HG03135 (cell line): Measurements from ENCODE around the gene MAML3.

ENCODE experiments used
- ATAC-seq: cut with Tn5 transposase; IDR thresholded peaks from one replicate; pipeline ENCODE4 v1.9.1; 2021; ENCODE audit warnings: mild to moderate bottlenecking, moderate library complexity; ENCODE audit not compliant: unreplicated experiment

The MAML3 gene

DNA sequence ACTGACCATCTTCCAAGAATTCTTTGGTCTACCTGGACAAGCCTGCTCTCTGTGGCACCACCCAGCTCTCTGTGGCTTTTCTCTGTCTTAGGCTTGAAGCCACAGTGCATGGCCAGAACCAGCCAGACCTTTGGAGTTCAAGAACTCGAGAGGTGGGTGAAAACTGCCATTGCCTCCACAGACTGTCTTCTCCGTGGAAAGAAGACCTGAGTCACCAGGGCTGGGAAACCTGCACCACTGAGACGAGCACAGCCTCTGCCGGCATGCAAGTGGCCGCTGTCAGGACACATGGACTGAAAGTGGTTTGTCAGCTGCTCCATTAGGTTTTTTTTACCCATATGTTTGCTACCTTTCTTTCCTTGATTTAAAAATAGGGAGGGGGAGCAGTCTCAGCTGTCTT, 413.9 kb downstream of the MAML3 start:
- no peak for ATAC-seq

DNA sequence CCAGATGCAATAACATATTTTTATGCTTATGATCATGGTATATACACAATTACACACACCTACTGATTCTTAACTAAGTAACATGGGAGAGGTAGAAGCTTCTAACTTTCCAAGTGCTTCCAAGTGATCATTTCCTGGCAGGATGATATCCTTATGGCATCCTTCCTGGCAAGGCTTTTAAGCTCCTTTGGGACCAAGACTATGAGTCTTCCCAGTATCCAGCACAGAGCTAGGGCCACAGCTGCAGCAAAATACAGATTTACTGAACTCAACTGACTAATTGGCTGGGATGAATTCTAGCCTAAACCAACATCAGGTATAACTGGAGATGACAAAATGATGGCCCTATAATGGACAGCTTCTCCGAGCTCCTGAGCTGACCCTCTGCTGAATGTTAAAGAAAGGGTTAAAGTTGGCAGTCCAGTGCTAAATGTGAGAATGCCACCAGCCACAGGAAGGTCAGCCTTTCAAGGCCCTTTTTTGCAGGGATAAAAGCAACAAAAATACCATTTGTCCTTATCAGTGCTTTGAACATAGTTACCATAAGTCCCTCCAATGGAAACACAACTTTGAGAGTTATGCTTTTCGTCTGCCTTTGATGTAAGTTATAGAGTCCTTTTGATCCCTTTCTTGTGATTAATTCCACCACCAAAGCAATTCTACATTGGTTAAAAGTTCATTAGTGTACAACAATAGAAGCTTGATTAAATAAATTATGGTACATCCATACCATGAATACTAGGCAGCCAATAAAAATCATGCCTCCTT, 415.0 kb downstream of the MAML3 start:
- no peak for ATAC-seq

DNA sequence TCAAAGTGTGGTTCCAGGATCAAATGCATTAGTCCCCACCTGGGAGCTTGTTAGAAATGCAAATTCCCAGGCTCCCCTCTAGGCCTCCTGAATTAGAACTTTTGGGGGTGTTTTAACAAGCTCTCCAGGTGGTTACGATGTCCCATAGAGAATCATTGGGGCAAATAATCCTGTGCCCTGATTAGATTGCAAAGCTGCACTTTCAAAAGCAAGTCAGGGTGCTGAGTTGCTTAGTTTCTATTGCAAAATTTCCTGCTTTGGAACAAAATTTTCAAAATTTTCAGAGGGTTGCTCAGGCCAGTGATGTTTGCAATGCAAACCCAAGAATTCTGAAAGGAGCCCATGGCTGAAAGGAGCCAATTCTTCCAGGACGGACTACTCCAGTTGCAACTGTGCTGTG, 417.3 kb downstream of the MAML3 start:
- ATAC-seq = no peak

DNA sequence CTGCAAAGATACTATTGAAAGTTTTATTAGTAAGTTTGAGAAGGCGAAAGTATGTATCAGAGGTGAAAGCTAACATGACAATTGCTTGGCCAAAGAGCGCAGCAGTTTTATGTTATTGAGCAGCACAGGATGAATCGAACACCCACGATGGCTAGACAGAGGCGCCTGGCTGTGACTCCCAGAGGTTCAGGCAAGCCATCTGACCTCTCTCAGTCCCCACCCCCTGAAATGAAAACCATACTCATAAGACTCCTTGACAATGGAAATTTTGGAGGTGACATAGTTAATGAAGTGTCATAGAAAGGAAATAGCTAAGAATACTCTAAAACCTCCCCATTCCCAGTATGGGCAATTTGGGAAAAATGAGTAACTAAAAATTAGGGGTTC, 417.7 kb downstream of the MAML3 start:
- ATAC-seq = no peak

DNA sequence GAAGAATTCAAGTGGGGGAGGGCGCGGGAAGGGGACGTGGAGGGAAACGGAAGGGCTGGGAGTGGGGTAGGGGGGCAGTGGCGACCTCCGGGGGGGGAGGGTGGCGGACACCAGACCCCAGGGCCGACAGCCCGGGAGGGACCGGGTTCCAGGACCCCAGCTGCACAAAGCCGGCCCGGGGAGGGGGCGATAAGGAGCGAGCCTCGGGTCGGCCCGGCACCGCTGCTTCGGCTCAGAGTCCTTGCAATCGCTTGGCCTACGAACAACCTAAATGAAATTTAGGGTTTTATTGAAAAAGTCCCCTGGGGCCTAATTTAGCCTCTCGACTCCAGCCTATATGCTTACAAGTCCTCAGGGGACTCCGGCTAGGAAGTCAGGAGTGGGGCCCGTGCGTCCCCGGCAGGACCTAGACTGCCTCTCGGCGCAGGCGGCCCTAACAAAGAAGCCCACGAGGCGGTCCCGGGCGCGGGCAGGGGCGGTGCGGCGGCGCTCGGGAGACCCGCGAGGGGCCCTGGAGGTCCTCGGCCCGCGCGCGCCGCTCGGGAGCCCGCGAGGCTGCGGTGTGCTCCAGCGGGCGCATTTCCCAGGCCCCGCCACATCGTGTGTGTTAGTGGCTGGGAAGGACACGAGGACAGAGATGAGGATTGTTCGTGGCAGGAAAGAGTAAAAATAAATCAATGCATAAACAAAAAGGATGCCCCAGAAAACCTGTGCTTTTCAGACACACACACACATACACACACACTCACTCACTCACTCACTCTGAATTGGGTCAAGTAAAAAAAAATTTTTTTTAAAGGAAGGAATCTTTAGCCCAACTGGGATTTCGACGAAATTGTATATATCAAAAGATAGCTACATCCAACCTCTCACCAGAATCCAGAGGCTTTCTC, 418.4 kb downstream of the MAML3 start:
- ATAC-seq = no peak

DNA sequence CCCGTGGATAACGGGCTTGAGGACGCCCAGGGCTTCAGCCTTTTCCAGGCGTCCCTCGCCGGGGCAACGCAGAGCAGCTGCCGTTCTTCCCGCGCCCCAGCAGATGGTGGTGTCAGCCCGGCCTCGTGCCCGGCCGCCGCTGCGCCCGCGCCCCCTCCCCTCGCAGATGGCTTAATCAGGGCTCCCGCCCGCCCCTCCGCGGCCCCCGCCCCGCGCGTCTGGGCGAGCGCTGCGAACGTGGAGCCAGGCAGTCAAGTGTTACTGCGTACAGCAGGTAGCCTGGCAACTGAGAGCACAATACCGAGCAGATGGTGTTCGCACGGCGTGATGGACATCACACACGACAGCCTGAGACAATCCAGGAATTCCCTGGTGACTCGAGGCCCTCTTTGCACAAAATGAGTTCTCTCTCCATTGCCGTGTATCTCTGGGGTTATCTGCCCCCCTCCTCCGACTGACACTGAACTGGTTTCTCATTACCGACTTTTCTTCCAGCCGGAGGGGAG, 419.1 kb downstream of the MAML3 start:
- ATAC-seq = peak; percentile 78

DNA sequence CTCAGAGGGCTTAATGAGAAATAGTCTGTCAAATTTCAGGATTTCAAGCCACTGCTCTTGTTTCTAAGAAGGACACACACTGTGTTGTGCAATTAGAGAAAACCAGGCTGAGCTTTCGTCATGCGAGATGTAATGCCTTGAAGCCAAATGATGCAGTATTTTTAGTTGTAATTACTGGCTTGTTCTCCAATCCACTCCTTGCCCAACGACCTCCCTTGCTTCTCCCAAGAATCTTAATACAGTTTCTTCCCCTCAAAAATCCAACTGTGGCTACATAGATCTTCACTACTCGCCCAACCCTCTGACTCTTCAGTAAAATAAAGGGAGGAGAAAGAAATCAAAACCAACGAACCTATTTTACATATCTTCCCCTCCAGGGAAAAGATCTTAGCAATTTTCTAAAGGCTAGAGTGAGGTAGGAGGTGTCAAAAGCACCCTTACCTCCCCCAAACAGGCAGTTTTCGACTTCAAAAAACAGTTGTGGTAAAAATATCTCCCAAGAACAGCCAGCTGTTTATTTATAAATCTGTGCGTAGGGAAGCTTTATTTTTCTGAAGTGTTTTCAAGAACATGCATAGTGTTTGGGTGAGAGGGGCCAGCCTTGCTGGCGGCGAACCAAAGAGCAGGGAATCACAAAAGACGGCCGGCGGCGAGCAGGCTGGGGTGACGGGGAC, 419.6 kb downstream of the MAML3 start:
- ATAC-seq = no peak

DNA sequence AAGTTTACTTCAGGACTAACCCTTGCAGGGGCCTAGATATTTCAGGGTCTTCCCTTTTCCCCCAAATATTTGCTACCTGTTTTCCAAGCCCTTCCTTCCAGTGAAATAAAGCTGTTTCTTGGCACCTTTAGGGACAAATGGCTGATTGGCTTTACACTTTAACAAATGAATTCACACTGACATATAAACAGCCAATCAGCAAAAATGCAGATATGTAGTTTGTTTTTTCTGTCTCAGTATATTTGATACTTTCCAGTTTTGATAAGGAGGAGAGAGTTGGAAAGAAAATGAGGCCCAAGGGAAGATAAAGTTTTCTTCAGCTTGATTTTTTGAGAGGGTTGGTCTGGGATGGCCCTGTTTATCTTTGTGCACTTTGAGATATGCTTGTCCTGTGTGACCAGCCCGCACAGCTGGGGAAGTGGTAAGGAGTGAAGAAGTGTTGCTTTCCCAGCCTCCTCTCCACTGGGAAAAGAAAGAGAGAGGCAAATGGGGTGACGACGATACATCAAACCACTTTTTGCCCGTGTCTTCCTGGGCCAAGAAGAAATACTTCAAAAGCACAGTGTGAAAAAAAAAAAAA, 420.9 kb downstream of the MAML3 start:
- no peak for ATAC-seq

DNA sequence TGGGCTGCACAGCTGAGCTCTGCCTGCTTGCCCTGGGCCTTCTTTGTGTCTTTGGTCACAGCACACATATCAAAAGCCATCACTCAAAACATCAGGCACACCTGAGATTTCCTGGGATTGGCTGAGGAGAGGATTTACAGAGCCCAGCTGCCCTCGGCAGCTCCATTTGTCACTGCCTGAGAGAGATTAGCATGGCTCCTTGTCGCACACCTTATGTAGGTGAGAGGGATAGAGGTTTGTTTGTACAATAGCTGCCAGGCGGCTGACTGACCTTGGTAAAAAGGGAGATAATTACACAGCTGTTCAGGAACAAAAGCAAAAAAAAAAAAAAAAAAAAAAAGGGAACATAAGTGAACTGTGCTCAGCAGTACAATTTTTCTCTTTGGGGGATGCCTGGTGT, 425.1 kb downstream of the MAML3 start:
- ATAC-seq = no peak

DNA sequence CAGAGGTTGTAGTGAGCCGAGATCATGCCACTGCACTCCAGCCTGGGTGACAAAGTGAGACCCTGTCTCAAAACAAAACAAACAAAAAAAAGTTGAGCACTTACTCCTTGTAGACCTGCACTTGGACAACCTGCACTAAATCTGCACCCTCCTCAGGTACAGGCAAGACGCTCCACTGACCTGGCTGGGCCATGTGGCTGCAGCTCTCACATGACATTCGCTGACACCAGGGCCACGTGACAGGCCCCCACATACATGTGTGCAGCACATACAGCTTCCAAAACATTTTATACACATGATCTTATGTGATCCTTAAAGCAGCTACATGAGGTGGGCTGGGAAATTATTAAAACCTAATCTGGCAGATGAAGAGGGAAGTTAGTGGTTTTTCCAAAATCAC, 425.8 kb downstream of the MAML3 start:
- no peak for ATAC-seq

DNA sequence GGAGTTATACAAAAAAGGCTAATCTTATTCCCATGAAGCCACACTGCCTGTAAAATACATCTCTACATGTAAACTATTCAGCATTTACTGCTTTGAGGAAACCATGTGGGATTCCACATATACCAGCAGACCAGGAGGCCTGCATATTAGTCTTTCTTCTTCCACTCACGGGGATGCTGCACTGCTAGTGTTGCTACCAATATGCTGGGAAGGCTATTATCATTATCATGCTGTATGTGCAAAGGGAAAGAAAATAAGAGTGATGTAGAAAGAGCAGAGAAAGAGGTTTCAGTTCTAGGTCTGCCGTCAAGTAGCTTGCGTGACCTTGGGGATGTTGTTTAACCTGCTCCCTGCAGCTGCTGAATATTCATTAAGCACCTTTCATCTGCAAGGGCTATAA, 427.4 kb downstream of the MAML3 start:
- no peak for ATAC-seq

DNA sequence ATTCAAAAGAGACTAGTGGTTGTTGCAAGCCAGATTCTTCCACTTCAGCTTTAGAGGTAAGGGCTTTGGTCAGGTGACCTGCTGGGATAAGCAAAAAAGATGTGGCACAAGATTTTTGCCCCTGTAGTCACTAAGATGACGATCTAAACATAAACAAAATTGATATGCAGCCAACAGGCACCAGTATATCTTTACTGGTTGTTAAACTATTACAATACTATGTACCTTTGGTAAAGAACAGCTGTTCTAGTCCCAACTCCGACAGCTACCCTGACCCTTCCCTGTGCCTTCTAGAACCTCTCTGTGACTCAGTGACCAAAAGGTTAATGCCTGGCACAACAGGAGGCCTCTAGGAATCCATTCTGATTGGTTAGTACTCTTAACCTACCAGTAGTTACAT, 428.7 kb downstream of the MAML3 start:
- no peak for ATAC-seq

DNA sequence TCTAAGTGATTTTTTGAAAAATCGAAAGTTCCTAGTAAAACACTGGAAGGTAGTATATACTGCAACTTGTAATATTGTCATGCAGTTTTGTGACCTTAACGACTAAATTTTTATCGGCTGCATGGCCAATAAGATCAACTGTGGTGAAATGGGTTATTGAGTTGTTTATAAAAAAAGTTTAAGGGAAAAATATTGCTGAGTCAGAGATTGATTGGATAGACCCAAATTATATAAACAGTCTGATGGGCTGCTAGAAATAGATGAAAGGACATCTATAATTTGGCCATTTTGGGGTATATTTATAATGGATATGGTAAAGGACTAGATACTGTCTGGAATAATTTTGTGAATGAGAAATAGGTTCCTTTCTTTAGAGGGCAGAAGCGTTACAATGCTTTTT, 432.2 kb downstream of the MAML3 start:
- no peak for ATAC-seq

DNA sequence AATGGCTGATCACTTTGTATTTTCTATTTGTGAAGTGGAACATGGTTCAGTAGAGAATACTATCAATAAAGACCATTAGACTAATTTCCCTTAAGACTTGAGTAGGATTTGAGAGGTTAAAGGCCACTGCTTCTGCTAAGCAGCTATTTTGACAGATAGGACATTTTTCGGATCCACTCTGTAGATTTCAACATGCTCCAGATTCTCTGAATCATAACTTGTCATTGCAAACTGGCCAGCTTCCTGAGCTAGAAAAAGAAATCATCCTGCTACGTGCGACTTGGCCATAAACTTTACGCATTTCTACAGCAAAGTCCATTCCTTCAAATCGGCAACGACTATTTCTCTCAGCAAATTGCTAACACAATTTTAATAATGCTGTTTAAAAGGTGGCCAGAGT, 433.2 kb downstream of the MAML3 start:
- ATAC-seq = no peak

DNA sequence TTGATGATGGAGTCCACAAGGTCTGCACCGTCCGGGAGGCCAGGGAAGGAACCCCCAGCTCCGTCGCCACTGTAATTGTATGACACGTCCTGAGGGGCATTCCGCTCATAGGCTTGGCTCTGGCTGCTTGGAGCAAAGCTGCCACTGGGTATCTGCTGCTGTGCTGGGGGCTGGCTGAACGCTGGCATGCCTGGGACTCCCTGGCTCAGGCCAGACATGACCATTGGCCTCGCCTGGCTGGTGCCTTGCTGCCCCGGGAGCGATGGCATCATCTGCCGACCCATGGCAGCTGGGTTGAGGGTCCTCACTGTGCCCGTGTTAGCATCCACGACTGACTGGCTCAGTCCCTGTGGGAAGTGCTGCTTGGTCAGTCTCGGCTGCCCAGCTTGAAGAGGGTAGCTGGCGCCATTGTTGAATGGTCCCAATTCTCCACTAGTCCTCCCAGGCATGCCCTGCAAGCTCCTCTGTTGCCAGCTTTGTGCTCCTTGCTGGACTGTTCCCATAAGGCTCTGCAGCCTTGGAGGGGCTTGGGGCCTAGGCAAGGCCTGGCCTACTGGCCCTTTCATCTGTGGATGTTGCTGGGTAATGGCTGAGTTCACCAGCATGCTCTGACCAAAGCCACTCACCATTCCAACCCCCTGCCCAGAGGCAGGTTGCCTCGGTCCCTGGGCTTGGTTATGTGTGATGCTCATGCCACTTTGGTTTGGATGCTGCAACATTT, 434.4 kb downstream of the MAML3 start:
- no peak for ATAC-seq

DNA sequence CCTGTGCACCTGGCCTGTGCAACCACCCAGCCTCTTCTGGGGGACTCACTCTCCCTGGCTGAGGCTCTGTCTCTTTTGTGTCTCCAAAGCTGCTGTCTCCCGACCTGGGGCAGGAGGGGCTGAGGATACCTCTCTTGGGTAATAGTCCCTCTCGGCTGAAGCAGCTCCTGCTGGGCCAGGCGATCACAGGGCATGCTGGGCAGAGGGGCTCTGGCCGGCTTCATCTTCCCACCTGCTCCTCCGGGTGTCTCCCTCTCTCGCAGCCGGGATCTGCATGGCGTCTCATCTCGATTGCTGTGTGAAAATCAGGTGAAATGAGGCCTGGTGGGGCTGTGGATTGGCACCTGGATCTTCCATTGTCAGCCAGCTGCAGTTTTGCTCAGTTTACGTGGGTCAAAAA, 435.2 kb downstream of the MAML3 start:
- ATAC-seq = no peak

DNA sequence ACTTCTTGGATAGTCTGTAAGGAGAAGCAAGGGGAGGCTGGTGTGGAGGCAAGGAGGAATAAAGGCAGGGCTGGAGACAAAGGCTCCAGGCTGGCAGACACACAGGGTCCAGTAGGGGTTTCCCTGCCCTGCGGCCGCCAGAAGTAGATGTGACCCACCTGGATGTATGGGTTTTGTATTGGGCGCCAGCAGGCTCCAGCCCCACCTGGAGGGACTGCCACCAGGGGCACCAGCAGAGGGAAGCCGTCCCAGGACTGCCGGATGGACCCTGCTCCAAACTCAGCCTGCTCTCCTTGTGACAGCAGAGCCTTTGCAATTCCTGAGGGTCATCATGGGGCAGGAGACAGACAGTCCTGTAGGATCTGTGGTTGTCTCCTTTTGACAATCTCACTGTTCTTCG, 435.6 kb downstream of the MAML3 start:
- ATAC-seq = no peak

DNA sequence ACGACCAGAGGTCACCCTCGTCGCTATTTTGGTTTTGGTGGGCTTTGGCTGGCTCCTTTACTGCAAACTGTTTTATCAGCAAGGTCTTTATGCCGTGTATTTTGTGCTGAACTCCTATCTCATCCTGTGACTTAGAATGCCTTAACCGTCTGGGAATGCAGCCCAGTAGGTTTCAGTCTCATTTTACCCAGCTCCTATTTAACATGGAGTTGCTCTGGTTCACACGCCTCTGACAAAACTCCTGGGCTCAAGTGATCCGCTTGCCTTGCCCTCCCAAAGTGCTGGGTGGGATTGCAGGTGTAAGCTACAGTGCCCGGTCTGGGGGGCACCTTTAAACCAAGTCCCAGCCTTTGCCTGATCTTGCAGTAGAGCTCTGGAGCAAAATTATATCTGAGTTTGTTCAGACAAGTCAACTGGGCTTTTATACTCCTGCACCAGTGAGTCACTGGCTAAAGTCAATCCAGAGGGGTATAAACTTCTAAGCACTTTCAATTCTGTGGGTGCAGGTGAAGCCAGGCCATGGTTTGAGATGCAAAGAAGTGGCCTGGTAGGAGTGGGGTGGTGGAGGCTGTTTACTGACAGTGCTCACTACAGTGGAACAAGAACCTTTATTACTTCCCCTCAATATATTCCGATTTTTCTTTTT, 438.1 kb downstream of the MAML3 start:
- ATAC-seq = no peak

DNA sequence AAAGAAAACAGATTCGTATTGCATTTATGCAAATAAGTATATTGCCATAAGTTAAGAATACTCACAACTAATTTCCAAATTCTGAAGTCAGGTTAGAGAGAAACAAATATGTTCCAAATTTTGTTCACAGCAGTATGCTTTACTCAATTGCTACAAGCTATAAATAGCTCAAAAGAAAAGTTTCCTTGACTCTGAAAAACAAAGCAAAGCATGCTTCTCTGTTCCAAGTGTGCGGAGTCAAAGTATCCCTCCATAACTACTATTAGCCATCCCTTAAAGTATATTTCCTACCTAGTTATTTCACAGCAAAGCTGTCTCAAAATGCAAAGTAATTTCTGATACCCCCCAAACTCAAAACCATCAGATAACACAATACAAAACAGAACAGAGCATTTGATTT, 441.1 kb downstream of the MAML3 start:
- ATAC-seq = no peak

DNA sequence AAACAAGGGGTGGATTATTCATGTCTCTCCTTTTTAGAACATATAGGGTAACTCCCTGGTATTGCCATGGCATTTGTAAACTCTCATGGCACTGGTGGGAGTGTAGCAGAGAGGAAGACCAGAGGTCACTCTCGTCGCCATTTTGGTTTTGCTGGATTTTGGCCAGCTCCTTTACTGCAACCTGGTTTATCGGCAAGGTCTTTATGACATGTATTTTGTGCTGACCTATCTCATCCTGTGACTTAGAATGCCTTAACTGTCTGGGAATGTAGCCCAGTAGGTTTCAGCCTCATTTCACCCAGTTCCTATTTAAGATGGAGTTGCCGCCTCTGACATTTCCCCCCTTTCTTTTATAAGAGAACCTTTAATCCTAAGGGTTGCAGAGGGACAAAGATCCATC, 442.5 kb downstream of the MAML3 start:
- no peak for ATAC-seq
